NCI-H345 treated with DMSO at 0.1 percent for 48 hours (cell line): Measurements from ENCODE around the gene KRTAP10-2.

Experiments
- DNase-seq: peaks from one replicate; lab custom pipeline; 2025; ENCODE audit not compliant: unreplicated experiment; lab: John Stamatoyannopoulos, UW

The KRTAP10-2 gene

DNA sequence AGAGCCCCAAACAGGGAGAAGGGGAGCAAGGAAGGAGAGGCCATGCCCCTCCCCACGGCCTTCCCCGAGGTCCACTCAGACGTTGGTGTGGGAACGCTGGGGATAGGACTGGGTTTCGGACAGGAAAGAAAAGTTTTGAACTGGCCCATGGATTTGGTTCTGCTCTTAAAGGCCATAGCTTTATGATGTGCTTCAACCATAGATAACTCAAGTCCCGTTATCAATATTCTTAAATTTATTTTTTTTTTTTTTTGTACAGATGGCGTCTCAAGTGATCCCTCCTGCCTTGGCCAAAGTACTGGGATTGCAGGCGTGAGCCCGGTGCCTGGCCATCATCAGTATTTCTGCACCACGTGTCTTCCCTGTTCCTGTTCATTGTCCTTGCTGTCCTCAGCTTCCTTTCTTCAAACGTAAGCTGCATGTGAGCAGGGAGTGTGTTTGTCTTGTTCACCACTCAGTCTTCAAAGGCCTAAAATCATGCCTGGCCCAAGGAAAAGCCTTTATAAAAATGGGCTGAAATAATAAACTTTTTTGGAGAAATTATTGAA lies 10.5 kb downstream of the KRTAP10-2 start:
- DNase-seq, result no peak

DNA sequence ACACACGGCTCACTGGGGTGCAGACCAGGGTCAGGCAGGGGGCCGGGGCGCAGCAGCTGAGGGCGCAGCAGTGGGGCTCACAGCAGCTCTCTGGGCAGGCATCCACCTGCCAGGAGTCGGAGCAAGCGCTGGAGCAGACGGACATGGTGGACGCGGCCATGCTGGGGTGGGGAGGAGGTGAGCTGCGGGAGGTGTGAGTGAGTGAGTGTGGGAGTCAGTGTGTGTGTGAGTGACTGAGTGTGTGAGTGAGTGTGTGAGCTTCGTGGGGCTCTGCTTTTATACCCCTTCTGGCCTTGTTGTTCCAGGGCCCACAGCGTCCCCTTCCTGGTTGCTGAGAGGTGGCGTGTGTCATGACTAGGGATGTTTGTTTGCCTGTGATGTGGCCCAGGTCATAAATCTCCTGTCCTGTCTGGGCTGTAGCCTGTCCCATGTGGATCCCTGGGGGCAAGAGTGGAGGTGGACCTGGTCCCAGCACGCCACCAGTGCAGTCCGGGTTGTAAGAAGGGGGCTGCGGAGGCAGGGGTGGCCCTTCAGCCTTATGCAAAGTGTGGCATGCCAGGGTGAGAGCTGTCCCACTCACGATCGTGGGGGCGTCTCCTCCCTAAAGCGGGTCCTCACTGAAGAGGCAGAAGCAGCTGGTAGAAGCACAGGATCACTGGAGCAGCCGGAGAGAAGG lies 11.2 kb downstream of the KRTAP10-2 start, which contains the start of gene KRTAP10-1:
KRTAP10-1 (minus strand) TSS at position 205 of the 676 bp plus-strand sequence; CDS start at position 160, 45 bp downstream.
- DNase-seq, result no peak

DNA sequence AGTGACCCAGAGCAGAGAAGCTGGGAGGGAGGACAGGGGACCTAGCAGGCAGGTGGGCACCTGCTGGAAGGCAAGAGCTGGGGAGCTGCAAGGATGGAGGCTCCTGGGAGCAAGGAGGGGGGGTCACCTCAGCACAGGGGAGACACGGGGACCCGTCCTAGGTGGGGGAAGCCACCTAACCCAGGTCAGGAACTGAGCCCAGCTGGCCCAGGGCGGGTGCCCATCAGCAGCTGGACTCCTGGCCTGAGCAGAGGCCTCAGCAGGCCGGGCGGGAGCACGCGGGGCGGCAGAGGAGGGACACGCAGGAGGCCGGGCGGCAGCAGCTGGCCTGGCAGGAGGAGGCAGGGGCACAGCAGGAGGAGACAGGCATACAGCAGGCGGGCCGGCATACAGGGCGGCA lies 12.3 kb downstream of the KRTAP10-2 start:
- DNase-seq, result no peak

DNA sequence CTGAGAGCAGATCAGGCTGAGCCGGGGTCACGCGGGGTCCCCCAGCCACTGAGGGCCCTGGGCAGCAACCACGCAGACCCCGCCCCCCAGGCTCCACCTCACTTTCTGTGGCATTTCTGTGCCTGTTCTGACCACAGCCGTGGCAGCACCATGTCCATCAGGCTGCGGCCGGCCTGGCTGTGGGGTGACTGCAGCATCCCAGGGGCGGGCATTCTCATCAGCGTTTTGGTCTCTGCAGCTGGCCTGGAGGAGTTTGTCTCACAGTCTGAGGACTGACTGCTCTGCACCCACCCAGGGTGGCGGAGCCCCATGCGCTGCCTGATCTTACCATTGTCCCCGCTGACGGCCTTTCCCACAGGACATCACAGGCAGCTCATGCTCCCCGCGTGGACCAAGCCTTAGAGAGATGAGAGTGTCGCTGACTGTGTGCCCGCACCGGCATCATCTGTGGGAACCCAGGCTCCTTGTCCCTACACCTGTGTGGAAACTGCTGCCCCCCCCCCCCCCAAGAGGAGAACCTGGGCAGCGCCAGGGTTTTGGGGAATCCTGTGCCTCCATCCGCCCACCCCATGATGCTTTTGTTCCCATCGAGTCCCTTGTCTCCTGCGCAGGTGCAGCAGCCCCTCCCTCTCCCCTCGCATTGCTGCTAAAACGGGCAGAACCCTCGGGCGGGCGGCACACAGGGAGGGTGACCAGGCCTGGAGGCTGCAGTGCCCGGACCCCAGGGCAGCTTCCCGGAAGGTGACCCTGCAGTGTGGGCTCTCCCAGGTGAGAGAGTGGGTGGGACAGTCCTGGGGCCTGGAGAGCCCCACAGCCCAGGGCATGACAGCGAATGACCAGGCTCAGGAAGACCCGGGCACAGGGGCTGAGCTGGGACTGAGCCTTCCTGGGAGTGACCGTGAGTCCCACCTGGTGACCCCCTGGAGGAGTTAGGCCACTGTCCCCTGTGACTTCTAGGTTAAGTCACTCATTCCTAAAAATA lies 13.1 kb downstream of the KRTAP10-2 start:
- DNase-seq, result no peak

DNA sequence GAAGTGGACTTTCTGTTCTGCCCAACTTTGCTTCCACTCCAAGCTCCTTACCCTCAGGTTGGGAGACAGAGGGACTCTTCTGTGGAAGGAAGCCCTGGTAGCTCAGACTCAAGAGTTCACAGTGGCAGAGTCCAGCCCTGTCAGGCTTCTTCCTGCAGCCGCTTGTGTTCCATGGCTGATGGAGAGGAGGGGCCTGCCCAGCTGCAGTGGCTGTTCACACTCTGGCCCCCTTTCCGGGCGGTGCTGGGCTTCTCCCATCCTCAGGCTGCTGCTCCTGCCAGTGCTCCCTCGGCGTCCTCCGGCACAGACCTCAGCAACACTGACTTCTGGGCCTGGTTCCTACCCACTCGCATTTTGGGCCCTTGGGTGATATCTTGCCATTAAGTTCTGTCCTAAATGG lies 15.3 kb downstream of the KRTAP10-2 start:
- no peak for DNase-seq

DNA sequence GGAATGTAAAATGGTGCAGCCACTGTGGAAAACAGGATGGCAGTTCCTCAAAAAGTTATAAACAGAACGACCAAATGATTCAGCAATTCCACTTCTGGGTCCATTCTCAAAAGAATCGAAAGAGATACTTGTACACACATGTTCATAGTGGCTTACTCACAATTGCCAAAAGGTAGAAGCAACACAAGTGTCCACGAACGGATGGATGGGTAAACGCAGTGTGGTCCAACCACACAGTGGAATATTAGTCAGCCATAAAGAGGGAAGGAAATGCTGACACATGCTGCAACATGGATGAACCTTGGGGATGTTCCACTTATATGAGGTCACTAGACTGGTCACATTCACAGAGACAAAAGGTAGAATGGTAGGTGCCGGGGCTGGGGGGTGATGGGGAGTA lies 16.6 kb downstream of the KRTAP10-2 start:
- no peak for DNase-seq

DNA sequence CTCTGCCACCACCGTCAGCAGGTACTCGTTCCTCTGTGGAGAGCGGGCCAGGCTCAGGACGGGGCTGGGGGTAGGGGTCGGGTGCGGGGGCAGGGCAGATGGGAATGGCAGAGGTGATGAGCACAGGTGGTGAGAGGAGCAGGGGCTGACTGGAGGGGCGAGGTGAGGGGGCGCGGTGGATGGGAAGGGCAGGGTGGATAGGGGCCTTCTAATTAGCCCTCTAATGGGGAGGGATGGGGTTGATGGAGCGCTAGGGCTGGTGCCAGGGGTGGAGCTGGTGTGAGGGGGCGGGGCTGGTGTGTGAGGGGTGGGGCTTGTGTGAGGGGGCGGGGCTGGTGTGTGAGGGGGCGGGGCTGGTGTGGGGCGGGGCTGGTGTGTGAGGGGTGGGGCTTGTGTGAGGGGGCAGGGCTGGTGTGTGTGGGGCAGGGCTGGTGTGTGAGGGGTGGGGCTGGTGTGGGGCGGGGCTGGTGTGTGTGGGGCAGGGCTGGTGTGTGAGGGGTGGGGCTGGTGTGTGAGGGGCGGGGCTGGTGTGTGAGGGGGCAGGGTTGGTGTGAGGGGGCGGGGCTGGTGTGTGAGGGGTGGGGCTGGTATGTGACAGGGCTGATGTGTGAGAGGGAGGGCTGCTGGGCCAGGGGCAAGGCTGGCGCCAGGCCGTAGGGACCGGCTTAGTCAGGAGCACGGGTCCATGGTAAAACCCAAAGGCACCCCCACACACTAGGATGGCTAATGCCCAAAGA lies 17.2 kb downstream of the KRTAP10-2 start:
- DNase-seq, result no peak

DNA sequence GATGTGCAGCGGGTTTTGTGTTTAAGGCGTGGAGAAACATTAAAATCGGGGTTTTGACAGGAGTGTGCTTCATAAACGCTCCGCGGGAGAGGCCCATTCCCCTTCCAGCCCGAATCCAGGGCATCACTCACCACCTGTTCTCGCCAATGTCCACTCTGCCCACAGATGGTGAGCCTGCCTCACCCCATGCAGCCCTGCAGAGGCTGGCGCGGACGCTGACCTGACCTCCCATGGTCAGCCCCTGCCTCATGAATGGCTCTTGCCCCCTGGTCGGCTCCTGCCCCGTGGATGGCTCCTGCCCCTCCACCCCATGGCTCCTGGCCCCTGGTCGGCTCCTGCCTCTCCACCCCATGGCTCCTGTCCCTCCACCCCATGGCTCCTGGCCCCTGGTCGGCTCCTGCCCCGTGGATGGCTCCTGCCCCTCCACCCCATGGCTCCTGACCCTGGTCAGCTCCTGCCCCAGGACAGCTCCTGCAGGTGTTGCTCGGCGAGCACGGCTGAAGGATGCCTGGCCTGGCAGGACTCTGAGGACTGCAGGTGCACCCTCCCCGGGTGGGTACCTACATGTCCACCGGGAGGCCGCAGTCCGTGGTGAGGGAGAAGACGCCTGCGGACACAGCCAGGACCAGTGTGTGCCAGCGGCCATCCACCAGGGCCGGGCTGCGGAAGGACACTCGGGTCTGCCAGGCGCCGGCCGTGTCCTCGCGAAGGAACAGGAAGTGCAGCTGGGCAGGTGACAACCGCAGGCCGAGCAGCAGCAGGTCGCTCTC lies 18.0 kb downstream of the KRTAP10-2 start:
- no peak for DNase-seq

DNA sequence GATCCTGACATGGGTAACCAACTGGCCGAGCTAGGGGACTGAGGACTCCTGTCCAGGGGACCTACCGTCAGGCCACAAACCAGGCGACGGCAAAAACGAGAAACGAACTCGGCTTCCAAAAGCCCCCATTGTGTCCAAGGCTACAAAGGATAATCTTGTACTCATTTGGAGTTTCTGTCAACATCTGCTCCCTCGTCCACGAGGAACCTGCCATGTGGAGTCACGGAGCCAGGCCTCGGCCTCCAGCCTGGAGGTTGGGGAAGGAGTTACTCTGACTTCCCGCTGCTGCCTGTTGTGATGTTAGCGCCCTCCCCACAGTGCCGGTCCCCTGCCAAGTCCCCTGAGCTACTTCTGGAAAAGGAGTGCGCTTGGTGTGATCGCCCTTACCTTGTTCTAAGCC lies 18.6 kb downstream of the KRTAP10-2 start:
- DNase-seq, result no peak

DNA sequence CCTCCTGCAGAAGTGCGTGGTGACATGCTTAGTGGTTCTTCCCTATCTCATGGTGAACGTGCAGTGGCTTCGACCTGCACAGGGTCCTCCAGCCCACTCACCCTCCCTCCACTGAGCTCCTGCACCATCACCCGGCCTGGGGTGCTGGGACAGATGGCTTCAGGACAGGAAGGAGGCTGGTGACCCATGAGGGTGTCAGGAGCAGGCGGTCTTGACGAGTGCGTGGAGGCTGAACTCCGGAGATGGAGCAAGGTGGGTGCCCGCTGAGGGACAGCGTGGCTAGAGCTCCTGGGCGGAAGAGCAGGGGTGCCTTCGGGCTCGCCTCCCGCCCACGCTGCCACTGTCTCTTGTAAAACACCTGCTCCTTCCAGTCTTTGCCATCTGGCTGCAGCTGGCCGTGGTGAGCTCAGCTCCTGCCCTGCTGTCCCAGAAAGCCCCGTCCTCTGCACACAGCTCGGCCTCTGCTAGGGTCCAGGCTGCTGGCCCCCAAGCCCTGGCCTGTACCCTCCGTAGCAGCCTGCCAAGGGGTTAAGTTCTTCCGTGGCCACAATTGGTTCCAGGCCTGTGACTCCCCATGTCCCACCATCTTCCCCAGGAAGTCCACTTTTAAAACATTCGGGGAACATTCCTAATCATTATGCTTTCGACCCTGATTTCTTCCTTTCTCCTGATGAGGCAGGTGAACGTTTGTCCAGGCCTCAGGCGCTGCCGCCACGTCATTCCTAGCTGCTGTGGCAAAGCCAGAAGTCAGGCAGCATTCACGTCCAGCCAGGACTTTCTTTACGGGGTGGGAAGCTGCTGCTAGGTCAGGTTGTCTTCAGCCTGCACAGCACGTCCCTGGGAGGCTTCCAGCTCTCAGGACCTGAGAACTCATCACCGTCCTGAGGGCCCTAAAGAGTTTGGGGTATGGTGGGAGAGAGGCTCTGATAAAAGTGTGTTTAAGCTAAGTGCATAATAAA lies 19.4 kb downstream of the KRTAP10-2 start:
- DNase-seq, result no peak

DNA sequence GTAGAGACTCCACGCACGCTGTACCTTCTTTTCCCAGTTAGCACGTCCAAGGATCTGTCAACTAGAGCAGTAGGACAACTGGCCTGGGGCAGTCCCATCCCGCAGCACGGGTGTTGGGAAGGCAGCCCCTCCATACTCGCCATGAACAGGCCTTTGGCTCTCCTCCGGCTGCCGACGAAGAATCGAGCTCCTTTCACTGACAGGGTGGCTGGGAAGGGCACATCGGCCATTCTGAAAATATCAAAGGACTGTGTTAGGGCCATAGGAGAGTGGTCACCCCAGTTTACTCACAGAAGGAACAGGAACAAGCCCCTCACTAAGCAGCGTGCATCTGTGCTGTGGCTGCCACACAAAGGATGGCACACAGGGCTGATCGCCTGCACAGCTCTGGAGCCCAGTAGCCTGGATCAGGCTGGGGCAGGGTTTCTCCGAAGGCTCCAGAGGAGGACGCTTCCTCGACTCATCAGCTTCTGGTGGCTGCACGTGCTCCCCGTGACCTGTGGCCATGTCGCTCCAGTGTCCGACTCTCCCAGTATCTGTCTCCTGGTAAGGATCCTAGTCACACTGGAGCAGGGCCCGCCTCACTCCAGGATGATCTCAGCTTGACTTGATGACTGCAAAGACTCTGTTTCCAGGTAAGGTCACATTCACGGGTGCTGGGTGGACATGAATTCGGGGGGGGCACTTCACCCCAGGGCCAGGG lies 20.3 kb downstream of the KRTAP10-2 start:
- DNase-seq, result no peak

DNA sequence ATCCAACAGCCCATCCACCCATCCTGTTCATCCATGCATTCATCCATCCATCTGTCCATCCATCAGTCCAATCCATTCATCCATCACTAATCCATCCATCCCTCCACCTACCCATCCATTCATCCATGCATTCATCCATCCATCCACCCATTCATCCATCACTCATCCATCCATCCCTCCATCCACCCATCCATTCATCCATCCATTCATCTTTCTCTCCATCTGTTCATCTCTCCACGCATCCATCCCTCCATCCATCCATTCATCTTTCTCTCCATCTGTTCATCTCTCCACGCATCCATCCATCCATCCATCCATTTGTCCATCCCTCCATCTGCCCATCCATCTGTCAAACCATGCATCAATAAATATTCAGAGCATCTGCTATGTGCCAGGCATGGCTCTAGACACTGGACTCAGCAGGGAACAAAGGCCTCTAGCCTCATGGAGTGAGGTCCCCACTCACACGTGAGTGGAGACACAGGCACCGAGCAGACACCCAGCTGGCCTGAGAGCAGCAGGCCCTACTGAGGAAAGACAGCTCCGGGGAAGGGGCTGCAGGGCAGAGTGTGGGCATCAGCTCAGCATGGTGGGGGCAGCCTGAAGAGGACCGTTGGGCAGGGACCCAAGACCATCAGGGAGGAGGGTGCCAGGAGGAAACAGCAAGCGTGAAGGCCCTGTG lies 20.9 kb downstream of the KRTAP10-2 start:
- no peak for DNase-seq

DNA sequence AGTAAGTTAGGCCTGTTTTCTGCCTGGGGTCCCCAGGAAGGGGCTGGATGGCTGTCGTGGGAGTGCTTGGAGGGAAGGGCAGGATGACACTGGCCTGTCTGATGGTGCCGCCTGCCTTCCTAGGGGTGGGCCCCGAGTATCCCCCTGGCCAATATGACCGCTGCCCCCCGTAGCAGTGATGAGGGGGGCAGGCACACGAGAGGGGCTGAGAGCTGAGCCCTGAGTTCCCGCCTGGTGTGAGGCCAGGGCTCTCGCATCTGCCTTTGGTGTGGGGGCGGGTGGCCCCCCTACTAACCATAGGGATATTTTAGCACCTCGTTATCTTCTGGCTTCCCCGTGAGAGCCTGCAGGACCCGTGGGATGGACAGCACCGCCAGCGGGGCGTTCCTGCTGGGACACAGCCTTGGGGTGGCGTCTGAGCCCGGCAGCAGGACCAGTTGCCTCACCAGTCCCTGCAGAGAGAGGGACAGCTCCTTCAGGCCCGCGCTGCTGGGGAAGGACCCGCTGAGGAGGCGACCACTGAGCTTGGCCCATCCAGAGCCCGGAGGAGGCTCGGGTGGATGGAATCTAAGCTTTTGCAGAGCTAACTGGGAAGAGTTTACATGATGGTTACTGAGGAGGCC lies 21.7 kb downstream of the KRTAP10-2 start:
- DNase-seq, result no peak

DNA sequence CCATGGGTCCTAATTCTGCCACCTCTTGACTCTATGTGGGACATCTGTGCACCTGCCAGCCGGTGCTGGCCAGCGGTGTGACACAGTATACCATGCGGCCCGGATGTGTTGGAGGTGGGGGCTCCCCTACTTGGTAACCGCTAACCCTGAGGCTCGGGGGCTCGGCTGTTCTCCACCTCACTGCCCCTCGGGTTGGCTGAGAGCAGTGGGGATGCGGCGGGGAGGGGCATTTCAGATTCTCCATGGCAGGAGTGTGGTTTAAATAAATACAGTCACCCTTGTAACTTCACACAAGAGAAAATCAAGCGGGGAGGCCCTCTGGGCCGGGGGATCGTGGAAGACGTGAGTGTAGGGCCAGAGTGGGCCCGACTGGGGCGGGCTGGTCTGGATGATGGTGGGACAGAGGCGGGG lies 22.3 kb downstream of the KRTAP10-2 start:
- DNase-seq, result no peak

DNA sequence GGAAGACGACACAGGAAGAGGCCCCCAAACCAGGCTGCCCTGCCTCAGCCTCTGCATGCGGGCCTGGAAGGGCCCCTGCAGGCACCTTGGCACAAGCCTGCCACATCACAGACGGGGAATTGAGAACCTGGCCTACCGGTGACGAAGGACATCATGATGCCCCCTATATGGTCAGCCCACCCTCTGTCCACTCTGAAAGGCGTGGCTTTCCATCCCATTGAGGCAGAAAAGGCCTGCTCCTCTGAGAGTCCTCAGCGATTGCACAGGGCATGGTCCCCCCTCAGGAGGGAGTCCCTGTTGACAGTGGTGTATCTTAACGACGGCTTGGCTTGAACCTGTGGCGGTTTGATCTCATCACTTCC lies 22.7 kb downstream of the KRTAP10-2 start:
- DNase-seq, result no peak

DNA sequence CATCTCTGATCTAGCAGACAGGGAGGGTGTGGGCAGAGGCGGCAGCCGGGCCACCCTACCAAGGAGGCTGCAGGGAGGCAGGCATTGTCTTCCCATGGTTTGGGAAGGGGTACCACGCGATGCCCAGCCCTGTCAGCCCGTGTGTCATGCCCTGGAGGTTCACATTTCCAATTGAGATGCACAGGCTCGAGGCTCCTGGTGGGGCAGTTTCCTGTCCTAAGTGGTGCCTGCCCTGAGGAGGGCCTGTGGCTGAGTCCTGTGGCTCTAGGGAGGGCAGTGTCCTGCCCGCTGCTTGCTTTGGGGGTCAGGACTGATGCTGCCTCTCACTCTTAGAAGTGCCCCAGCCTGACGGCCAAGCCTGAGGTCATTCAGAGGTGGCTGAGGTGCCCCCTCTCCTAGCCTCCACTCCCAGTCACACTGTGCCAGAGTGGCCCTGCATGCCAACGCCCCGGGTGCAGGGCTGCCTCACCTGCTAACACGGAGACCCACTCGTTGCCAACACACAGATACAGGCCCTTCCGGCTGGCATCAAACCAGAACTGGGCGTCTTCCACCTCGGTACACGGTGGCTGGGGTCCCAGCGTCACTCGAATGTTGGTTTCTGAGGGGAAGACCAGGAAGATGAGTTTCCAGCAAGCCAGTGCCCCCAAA lies 23.2 kb downstream of the KRTAP10-2 start:
- no peak for DNase-seq
